Measurements from ENCODE around the gene C16orf87.

Gene C16orf87

GRCh38 chr16:46757339-46758050 lies 73.5 kb downstream of the C16orf87 start:
- DNase-seq = no peak

- no peak for DNase-seq
Observed at GRCh38 chr16:46756772-46757171, 74.2 kb downstream of the C16orf87 start.

- no peak for DNase-seq
Observed at GRCh38 chr16:46753015-46753414, 78.0 kb downstream of the C16orf87 start.

- no peak for DNase-seq
Observed at GRCh38 chr16:46751381-46751780, 79.6 kb downstream of the C16orf87 start.

- DNase-seq = no peak
Observed at GRCh38 chr16:46748775-46749705, 81.9 kb downstream of the C16orf87 start.

- DNase-seq = no peak
Observed at GRCh38 chr16:46747777-46748651, 83.0 kb downstream of the C16orf87 start, which contains the start of gene MYLK3. Gene MYLK3 (minus strand): TSS chr16:46748344. CDS start chr16:46748193, 151 bp downstream.

- DNase-seq = no peak
Observed at GRCh38 chr16:46746821-46747776, 83.9 kb downstream of the C16orf87 start.
